OCI-LY3 (cell line): ENCODE results near the gene SGSM2.

Experiments used
- CTCF ChIP-seq: fragments of 200-600, 300-600 bp; sonication (generic); IDR thresholded peaks from 2 replicates; pipeline ENCODE4 v1.5.1; 2014; ENCODE audit warnings: antibody characterized with exemption, low read length, low read depth
- EZH2phosphoT487 ChIP-seq: fragments of 200-600 bp; shearing (Covaris generic); IDR thresholded peaks from 2 replicates; pipeline ENCODE4 v1.6.1; 2018; ENCODE audit warnings: antibody characterized with exemption, mixed run types, low read depth

DNA sequence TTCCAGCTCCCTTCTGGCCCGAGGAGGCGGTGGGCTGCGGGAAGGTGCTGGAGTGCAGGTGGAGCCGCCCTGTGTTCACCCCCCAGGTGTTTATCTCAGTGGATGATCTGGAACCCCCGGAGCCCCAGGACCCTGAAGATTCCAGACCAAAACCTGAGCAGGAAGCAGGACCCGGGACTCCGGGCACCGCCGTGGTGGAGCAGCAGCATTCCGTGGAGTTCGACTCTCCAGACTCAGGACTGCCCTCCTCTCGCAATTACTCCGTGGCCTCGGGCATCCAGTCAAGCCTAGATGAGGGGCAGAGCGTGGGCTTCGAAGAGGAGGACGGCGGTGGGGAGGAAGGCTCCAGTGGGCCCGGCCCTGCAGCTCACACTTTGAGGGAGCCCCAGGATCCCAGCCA lies 38.1 kb downstream of the SGSM2 start:
- TF ChIP-seq CTCF (no peak), EZH2phosphoT487 (no peak)
